Heart left ventricle (tissue), 16 donors: ENCODE measurements around the gene SPATA45. TPM values are rescaled to one million over a fixed set of nuclear protein-coding genes. Genes with fewer than 3 reads are reported as not detected.

Experiments
- ATAC-seq, 4 donors: fragments of 200-7000 bp; cut with Tn5 transposase; one replicate each; pipeline ENCODE4 v1.9.1; 2020 to 2022; ENCODE audit warnings: moderate library complexity in 4 of 4, mild to moderate bottlenecking in 3 of 4, moderate number of reproducible peaks in 1 of 4
- DNase-seq, 5 donors: peaks; one replicate each; pipeline ENCODE4 v3.0.0-alpha.2; 2020
- H3K27ac ChIP-seq, 12 donors: fragments of 200-600 bp; sonication (generic) in 4 of 12; one replicate each; pipeline versions ENCODE4 v1.5.0 to v1.8.0; 2016 to 2022; ENCODE audit warnings: mild to moderate bottlenecking in 2 of 12
- H3K27me3 ChIP-seq, 9 donors: fragments of 200-600 bp; sonication (generic) in 2 of 9; one replicate each; pipeline versions ENCODE4 v1.5.1 to v1.8.0; 2016 to 2022; ENCODE audit warnings: mild to moderate bottlenecking in 3 of 9
- H3K36me3 ChIP-seq, 9 donors: fragments of 200-600 bp; sonication (generic) in 2 of 9; one replicate each; pipeline versions ENCODE4 v1.5.0 to v1.8.0; 2018 to 2022; ENCODE audit warnings: mild to moderate bottlenecking in 2 of 9
- H3K4me1 ChIP-seq, 12 donors: fragments of 200-600 bp; sonication (generic) in 4 of 12; one replicate each; pipeline versions ENCODE4 v1.5.0 to v1.8.0; 2016 to 2022; ENCODE audit warnings: mild to moderate bottlenecking in 3 of 12
- H3K4me3 ChIP-seq, 12 donors: fragments of 200-600 bp; sonication (generic) in 4 of 12; one replicate each; pipeline versions ENCODE4 v1.5.0 to v1.8.0; 2017 to 2022; ENCODE audit warnings: mild to moderate bottlenecking in 9 of 12, moderate library complexity in 4 of 12
- H3K9me3 ChIP-seq, 12 donors: fragments of 200-600 bp; sonication (generic) in 4 of 12; one replicate each; pipeline versions ENCODE4 v1.5.0 to v1.8.0; 2016 to 2022; ENCODE audit warnings: mild to moderate bottlenecking in 1 of 12
- POLR2A ChIP-seq, 2 donors: fragments of 450-650 bp; IDR thresholded peaks; one replicate each; pipeline ENCODE4 v1.6.1; 2017; ENCODE audit warnings: antibody characterized with exemption in 2 of 2, mild to moderate bottlenecking in 2 of 2, moderate library complexity in 2 of 2
- WGBS, 4 donors: extraction: QIAGEN DNeasy Blood & Tissue Kit in 2 of 4; methylation state at CpG; one replicate each; pipeline versions ENCODE4 v1.1.5 to v1.1.7; 2013 to 2018; 5-methylcytosine and 5-hydroxymethylcytosine counted together
- intact Hi-C, 10 donors: fragments of 100-400 bp; cut with DNase I; formaldehyde crosslinking; loops; one replicate each; pipeline versions ENCODE4 v1.11.1 to v1.14.2; 2022
- polyA plus RNA-seq, 2 donors: library from polyadenylated mRNA; stranded (reverse); fragments of 200-250 nt; gene quantifications; one replicate each; pipeline ENCODE4 v1.2.3, GENCODE V29; 2013
- total RNA-seq, 9 donors: library from RNA; depleted of rRNA in 2 of 9; stranded (reverse); fragments of >200 nt in 2 of 9; fragmentation: NEBNext Ultra II Directional in 3 of 9; extraction: Animal tissue kit (Norgen Biotek cat#: 25700) in 3 of 9; gene quantifications; one replicate each; pipeline versions ENCODE4 v1.1.0 to v1.2.4, GENCODE V29; 2016 to 2023
- TF ChIP-seq, protein P1 (sequence below), 12 donors: fragments of 200-600 bp; sonication (generic) in 4 of 12; IDR thresholded peaks; one replicate each; pipeline versions ENCODE4 v1.5.0 to v1.8.0; 2018 to 2022; ENCODE audit warnings: antibody characterized with exemption in 12 of 12, mild to moderate bottlenecking in 5 of 12
- donor health status: ischemic (EF 13 %, LVEDD 7.1; RV severe dilation, severe dysfunction).
- donor health status: healthy with polysubstance abuse.
- donor health status: DM: no; HTN: yes; CAD: no.
- donor health status: DM: no; HTN: no; CAD: no.
- donor health status: ischemic (EF 25% LVEDD 6.9; RV normal size, moderate dysfunction).
- donor health status: ischemic (EF 25% LVEDD 5.7; RV mildly dilated, moderate dysfunction).
- donor health status: healthy.
- donor health status: DM: yes; HTN: yes; CAD: no.
- donor health status: ischemic (EF 35%, LVEDD 5.7; RV mildly dilated, moderate dysfunction).
- donor health status: nonischemic (EF 11% LVEDD 7.7; RV severe dilation, severe dysfunction).
- donor health status: DM: yes; HTN: yes; CAD: no.
- donor health status: PGD.
- donor health status: ischemic (EF 29% LVEDD 5.4; RV normal size, mild dysfunction).
- donor health status: nonischemic (EF 23%, LVEDD 6.1; RV moderate dilation, normal function).

Gene SPATA45
- total and polyA plus RNA-seq, 11 donors = not detected

DNA sequence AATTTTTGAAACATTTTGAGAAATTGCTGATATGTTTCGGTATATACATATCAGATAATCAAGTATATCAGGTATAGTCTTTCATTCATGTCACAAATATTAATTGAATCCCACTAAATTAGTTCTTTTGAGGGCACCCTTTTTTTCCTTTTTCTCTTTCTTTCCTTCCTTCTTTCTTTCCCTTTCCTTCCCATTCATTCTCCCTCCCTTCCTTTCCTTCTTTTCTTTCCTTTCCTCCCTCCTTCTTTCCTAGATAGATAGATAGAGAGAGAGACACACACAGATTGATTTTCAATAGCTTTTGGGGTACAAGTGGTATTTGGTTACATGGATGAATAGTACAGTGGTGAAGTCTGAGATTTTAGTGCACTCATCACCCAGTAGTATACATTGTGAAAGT, 61.6 kb downstream of the SPATA45 start:
- DNase-seq (no peak), ATAC-seq (no peak)
- WGBS, 4 donors = 97 to 98% (median 98%) methylated on average over 1 of the region's 1 CpG
- Histone ChIP-seq H3K36me3 (peaks cover 0 to 70% (median 64%) of the 10 kb centered on the region in 9 donors), H3K4me3 (no peak overlapping the region), H3K9me3 (no peaks in the 10 kb centered on the region), H3K4me1 (peaks cover 0 to 47% (median 14%) of the 10 kb centered on the region in 12 donors), H3K27ac (no peak overlapping the region), H3K27me3 (no peaks in the 10 kb centered on the region)
- intact Hi-C loops = loop anchor here in 4 of 10 donors (2.0 to 10.0 kb wide), 3 partner anchors 121 to 721 kb away; no protein-coding TSS in a partner anchor
- TF ChIP-seq POLR2A (IDR thresholded peaks at IDR 0.05) = no peak
- TF ChIP-seq, protein P1, sequence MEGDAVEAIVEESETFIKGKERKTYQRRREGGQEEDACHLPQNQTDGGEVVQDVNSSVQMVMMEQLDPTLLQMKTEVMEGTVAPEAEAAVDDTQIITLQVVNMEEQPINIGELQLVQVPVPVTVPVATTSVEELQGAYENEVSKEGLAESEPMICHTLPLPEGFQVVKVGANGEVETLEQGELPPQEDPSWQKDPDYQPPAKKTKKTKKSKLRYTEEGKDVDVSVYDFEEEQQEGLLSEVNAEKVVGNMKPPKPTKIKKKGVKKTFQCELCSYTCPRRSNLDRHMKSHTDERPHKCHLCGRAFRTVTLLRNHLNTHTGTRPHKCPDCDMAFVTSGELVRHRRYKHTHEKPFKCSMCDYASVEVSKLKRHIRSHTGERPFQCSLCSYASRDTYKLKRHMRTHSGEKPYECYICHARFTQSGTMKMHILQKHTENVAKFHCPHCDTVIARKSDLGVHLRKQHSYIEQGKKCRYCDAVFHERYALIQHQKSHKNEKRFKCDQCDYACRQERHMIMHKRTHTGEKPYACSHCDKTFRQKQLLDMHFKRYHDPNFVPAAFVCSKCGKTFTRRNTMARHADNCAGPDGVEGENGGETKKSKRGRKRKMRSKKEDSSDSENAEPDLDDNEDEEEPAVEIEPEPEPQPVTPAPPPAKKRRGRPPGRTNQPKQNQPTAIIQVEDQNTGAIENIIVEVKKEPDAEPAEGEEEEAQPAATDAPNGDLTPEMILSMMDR (IDR thresholded peaks at IDR 0.05) = no peak

DNA sequence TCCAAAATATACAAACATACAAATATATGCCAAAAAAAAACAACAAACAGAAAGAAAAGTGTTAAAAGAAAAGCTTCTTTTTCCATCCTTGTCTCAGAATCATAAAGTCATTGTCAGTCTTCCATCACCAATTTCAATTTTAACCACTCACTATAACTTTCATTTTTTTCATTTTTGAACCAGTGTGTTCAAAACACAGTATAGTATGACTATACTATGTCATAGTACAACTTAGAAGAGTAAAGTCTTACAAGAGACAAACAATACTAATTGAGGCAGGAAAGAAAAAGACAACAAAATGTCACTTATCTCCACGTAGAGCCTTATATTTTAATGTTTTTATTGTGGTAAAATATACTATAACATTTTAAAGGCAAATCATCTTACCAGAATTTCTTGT, 63.5 kb downstream of the SPATA45 start:
- intact Hi-C loops = loop anchor here in 9 of 10 donors (2.0 to 10.0 kb wide), 9 partner anchors 33 to 719 kb away; no protein-coding TSS in a partner anchor
- DNase-seq = no peak
- ATAC-seq = no peak
- H3K36me3 ChIP-seq = peaks cover 0 to 75% (median 69%) of the 10 kb centered on the region in 9 donors
- no peak for TF ChIP-seq POLR2A (IDR thresholded peaks at IDR 0.05)
- H3K9me3 ChIP-seq = no peaks in the 10 kb centered on the region
- H3K27ac ChIP-seq = no peak overlapping the region
- H3K27me3 ChIP-seq = no peaks in the 10 kb centered on the region
- H3K4me3 ChIP-seq = no peak overlapping the region
- 71 to 85% (median 76%) methylated on average over 1 of the region's 1 CpG for WGBS, 4 donors
- peaks cover 0 to 31% (median 0%) of the 10 kb centered on the region in 12 donors for H3K4me1 ChIP-seq

DNA sequence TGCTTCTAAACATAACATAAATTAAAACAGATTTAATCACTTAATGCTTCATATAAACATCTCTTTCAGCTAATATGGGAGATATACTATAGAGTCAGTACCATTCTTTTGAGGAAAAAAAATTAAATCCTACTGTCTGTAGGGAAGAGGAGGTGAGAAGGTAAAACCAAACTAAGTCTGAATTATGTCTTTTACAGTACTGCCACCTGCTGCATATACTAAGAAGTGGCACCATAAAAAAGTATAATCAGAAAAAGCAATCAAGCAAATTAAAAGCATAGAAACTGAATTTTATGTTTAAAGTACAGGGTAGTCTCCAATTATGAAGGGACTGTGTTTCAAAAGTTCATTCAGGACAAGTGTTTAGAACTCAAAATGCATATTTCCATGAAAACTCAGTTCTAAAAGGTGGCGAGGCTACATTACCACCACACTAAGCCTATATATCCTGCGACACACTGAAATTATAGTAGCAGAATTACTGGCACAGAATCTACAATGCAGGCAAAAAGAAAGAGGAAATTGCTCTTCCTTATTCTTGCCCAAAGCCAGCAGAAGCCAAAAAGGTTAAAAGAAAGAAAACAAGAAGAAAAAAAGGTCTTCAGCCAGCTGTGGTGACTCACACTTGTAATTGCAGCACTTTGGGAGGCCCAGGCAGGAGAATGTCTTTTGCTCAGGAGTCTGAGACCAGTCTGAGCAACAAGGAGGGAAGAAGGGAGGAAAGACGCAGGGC, 64.9 kb downstream of the SPATA45 start:
- no peak overlapping the region for H3K4me3 ChIP-seq
- no peaks in the 10 kb centered on the region for H3K27me3 ChIP-seq
- TF ChIP-seq, protein P1 (IDR thresholded peaks at IDR 0.05) = peak; percentile 47 to 70 (median 58)
- no peak for TF ChIP-seq POLR2A (IDR thresholded peaks at IDR 0.05)
- H3K36me3 ChIP-seq = peaks cover 0 to 74% (median 69%) of the 10 kb centered on the region in 9 donors
- 91 to 94% (median 92%) methylated on average over 3 of the region's 3 CpGs for WGBS, 4 donors
- intact Hi-C loops = loop anchor here in 9 of 10 donors (1.0 to 10.0 kb wide), 10 partner anchors 32 to 718 kb away; no protein-coding TSS in a partner anchor
- peaks cover 0 to 28% (median 0%) of the 10 kb centered on the region in 12 donors for H3K4me1 ChIP-seq
- H3K9me3 ChIP-seq = no peaks in the 10 kb centered on the region
- DNase-seq (peak in 1 of 5 donors; percentile 40), ATAC-seq (peak in 2 of 4 donors; percentile 38 to 54)
- peak overlapping the region in 1 of 12 donors; percentile 71 for H3K27ac ChIP-seq

DNA sequence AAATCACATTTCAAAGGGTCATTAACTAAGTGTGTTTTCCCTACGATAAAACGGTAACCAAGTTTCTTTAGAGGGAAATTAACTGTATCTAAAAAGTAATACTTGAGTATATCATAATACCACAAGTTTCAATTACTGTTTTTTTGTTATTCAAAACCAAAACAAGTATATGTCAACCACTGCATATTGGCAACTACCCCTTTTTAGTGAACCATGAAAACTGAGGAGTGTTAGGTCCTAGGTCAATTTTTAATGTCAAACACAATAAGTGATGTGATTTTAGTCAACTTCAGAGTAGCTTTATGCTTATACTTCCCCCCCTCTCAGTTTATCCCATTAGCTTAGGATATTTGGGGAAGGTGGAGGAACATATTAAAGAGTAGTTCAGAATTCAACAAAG, 66.2 kb downstream of the SPATA45 start:
- peaks cover 0 to 69% (median 57%) of the 10 kb centered on the region in 9 donors for H3K36me3 ChIP-seq
- intact Hi-C loops = loop anchor here in 7 of 10 donors (5.0 to 10.0 kb wide), 6 partner anchors 114 to 716 kb away; no protein-coding TSS in a partner anchor
- no peaks in the 10 kb centered on the region for H3K27me3 ChIP-seq
- no peak overlapping the region for H3K27ac ChIP-seq
- H3K4me3 ChIP-seq = no peak overlapping the region
- 90 to 96% (median 95%) methylated on average over 2 of the region's 2 CpGs for WGBS, 4 donors
- peaks cover 0 to 34% (median 0%) of the 10 kb centered on the region in 12 donors for H3K4me1 ChIP-seq
- no peak for TF ChIP-seq POLR2A (IDR thresholded peaks at IDR 0.05)
- TF ChIP-seq, protein P1 (IDR thresholded peaks at IDR 0.05) = no peak
- no peaks in the 10 kb centered on the region for H3K9me3 ChIP-seq
- DNase-seq (no peak), ATAC-seq (no peak)
